Ovary (tissue), 9 donors: Measurements from ENCODE around the gene DCTD. TPM values are rescaled to one million over a fixed set of nuclear protein-coding genes. Genes with fewer than 3 reads are reported as not detected.

ENCODE experiments used
- DNase-seq, 5 donors: peaks; one replicate each; pipeline ENCODE4 v3.0.0-alpha.2; 2019 to 2020
- H3K27ac ChIP-seq, 2 donors: fragments of 200-600 bp; one replicate each; pipeline versions ENCODE4 v1.5.1 to v1.8.0; 2019 to 2022
- H3K27me3 ChIP-seq: fragments of 200-600 bp; one replicate; pipeline ENCODE4 v1.8.0; 2022
- H3K36me3 ChIP-seq: fragments of 200-600 bp; sonication (generic); one replicate; pipeline ENCODE4 v1.5.1; 2019
- H3K4me1 ChIP-seq: one replicate; pipeline ENCODE4 v1.8.1; 2013; ENCODE audit warnings: mild to moderate bottlenecking, moderate library complexity; ENCODE audit not compliant: insufficient read depth
- H3K4me3 ChIP-seq: fragments of 200-600 bp; sonication (generic); one replicate; pipeline ENCODE4 v1.5.1; 2017
- H3K9me3 ChIP-seq, 2 donors: fragments of 200-600 bp in 1 of 2; sonication (generic) in 1 of 2; one replicate each; pipeline versions ENCODE4 v1.5.1 to v1.8.1; 2013 to 2019; ENCODE audit warnings: mild to moderate bottlenecking in 1 of 2, moderate library complexity in 1 of 2
- EP300 ChIP-seq: sonication (generic); formaldehyde crosslinking; IDR thresholded peaks from one replicate; pipeline ENCODE4 v1.6.1; 2017; ENCODE audit warnings: antibody characterized with exemption
- POLR2A ChIP-seq: fragments of 450-650 bp; IDR thresholded peaks from one replicate; pipeline ENCODE4 v1.6.1; 2017; ENCODE audit warnings: antibody characterized with exemption, mild to moderate bottlenecking, moderate library complexity
- WGBS, 3 donors: extraction: QIAGEN DNeasy Blood & Tissue Kit in 1 of 3; methylation state at CpG; one replicate each; pipeline versions ENCODE4 v1.1.5 to v1.1.7; 2013 to 2017; 5-methylcytosine and 5-hydroxymethylcytosine counted together
- intact Hi-C, 4 donors: fragments of 100-400 bp; cut with DNase I; formaldehyde crosslinking; loops; one replicate each; pipeline versions ENCODE4 v1.11.0 to v1.15.1; 2022 to 2023
- polyA plus RNA-seq, 2 donors: library from polyadenylated mRNA; stranded (reverse); fragments of 200-250 nt in 1 of 2; fragments of 350-450 nt in 1 of 2; fragmentation: Illumina TruSeq in 1 of 2; extraction: RNeasy Lipid Tissue Mini Kit (QIAGEN cat#74804) in 1 of 2; gene quantifications; one replicate each; pipeline ENCODE4 v1.2.3, GENCODE V29; 2013 to 2014
- total RNA-seq, 7 donors: library from RNA; depleted of rRNA in 2 of 7; stranded (reverse); fragments of >200 nt in 2 of 7; fragmentation: NEBNext Ultra II Directional in 3 of 7; extraction: Animal tissue kit (Norgen Biotek cat#: 25700) in 3 of 7; gene quantifications; one replicate each; pipeline versions ENCODE4 v1.1.0 to v1.2.4, GENCODE V29; 2016 to 2023
- TF ChIP-seq, protein P1 (sequence below), 3 donors: fragments of 450-650 bp in 2 of 3; fragments of 200-600 bp in 1 of 3; IDR thresholded peaks; one replicate each; pipeline versions ENCODE4 v1.5.1 to v1.8.0; 2016 to 2022; ENCODE audit warnings: antibody characterized with exemption in 3 of 3, mild to moderate bottlenecking in 1 of 3
- donor health status: DM: no; HTN: no; CAD: no; lungs with moderate emphysema.
- donor health status: DM: no; HTN: no; CAD: no.
- donor health status: Bipolar disorder and iron deficiency.
- donor health status: DM: yes; HTN: yes; CAD: no.
- donor health status: DM: no; HTN: no; CAD: no.
- donor health status: DM: yes; HTN: yes; CAD: no.

The DCTD gene
- total and polyA plus RNA-seq, 9 donors: 34.1 to 272 (median 91.6) TPM

DNA sequence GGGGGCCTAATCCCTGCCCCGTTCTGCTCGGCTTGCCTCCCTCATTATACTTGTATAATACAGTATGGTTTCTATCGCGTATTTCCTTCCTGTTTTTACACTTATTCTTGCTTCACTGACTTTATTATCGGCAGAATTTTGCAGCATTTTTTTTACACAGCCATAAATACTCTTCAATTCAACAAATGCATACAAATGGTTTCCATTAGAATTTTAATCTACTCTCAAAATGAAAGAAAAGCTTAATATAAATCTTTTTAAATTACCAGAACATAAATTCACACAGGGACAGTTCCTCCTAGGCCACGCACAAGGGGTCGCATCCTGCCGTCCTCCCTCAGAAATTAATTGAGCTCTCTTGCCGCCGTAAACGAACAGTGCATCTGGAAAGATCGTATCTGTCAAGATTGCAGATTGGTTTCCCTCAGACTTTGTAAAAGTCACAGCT is 42.9 kb downstream of the DCTD start:
- WGBS, 3 donors: 85 to 90% (median 86%) methylated on average over 12 of the region's 12 CpGs
- no peaks in the 10 kb centered on the region for H3K27me3 ChIP-seq
- no peaks in the 10 kb centered on the region for H3K4me1 ChIP-seq
- TF ChIP-seq, protein P1, sequence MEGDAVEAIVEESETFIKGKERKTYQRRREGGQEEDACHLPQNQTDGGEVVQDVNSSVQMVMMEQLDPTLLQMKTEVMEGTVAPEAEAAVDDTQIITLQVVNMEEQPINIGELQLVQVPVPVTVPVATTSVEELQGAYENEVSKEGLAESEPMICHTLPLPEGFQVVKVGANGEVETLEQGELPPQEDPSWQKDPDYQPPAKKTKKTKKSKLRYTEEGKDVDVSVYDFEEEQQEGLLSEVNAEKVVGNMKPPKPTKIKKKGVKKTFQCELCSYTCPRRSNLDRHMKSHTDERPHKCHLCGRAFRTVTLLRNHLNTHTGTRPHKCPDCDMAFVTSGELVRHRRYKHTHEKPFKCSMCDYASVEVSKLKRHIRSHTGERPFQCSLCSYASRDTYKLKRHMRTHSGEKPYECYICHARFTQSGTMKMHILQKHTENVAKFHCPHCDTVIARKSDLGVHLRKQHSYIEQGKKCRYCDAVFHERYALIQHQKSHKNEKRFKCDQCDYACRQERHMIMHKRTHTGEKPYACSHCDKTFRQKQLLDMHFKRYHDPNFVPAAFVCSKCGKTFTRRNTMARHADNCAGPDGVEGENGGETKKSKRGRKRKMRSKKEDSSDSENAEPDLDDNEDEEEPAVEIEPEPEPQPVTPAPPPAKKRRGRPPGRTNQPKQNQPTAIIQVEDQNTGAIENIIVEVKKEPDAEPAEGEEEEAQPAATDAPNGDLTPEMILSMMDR (IDR thresholded peaks at IDR 0.05): no peak
- no peak for TF ChIP-seq POLR2A
- TF ChIP-seq EP300: no peak
- no peak for DNase-seq
- intact Hi-C loops: no loop called here
- H3K9me3 ChIP-seq: no peaks in the 10 kb centered on the region
- no peaks in the 10 kb centered on the region for H3K36me3 ChIP-seq
- no peak overlapping the region for H3K4me3 ChIP-seq
- H3K27ac ChIP-seq: no peak overlapping the region

DNA sequence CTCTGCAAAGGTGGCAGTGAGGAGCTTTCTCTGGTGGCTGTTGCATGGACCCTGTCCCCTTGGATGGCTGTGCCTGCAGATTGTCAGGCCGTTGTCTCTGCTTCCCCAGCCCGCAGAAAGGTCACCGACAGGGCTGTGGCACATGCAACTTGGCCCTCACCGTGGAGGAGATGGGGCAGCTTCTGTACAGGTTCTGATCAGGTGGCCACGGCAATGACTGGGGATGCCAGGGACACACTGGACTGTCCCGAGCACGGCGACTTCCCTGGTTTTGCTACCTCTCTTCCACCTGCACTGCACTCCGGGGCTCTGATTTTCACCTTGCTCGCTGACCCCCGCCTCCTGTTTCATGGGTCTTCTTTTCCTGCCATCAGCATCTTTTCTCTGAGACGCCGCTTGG is 43.5 kb downstream of the DCTD start:
- intact Hi-C loops: no loop called here
- WGBS, 3 donors: 95 to 96% (median 95%) methylated on average over 13 of the region's 13 CpGs
- Histone ChIP-seq H3K4me3 (no peak overlapping the region), H3K4me1 (no peaks in the 10 kb centered on the region), H3K27me3 (no peaks in the 10 kb centered on the region), H3K27ac (no peak overlapping the region), H3K36me3 (no peaks in the 10 kb centered on the region), H3K9me3 (no peaks in the 10 kb centered on the region)
- TF ChIP-seq EP300 (no peak), POLR2A (no peak)
- TF ChIP-seq, protein P1 (IDR thresholded peaks at IDR 0.05): no peak
- DNase-seq: no peak

DNA sequence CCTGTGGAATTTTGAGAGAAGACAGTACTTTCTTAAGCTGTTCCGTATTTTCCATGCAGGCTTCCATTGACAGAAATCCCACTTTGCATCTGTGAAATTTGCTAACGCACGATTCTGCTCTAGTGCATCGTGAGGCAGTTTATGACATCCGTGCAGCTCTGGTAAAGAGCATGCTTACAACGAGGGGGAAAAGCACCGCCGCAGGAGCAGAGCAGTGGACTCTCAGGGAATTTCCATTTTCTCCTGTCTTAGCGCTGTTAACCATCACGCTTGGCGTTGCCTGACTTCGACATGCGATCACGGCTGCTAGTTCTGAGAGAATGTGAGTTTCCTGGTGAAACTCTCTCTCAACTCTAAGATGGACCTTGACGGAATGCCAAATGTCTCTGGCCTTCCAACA is 43.9 kb downstream of the DCTD start:
- Histone ChIP-seq H3K27me3 (no peaks in the 10 kb centered on the region), H3K9me3 (no peaks in the 10 kb centered on the region), H3K4me3 (no peak overlapping the region), H3K27ac (no peak overlapping the region), H3K36me3 (no peaks in the 10 kb centered on the region), H3K4me1 (no peaks in the 10 kb centered on the region)
- no peak for DNase-seq
- no peak for TF ChIP-seq EP300
- TF ChIP-seq, protein P1 (IDR thresholded peaks at IDR 0.05): no peak
- TF ChIP-seq POLR2A: no peak
- intact Hi-C loops: no loop called here
- WGBS, 3 donors: 96 to 98% (median 98%) methylated on average over 15 of the region's 15 CpGs

DNA sequence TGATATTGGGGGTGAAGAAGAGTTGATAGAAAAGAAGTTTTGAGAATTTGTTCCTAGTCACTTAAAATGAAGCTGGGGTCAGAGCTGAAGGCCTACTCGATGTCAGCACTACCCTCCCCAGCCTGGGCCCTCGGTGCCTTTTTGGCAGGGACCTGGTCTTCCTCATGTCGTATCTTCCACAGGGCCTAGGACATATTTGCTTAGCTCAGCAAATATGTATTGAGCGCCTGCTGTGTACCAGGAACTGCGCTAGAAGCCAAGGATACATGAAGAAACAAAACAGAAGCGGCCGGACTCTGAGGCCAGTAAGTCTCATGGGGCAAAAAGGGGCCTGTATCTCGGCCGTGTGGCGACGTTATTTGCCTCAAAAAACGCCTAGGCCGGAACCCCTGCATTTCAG is 44.3 kb downstream of the DCTD start:
- H3K36me3 ChIP-seq: no peaks in the 10 kb centered on the region
- no peak overlapping the region for H3K27ac ChIP-seq
- no peak overlapping the region for H3K4me3 ChIP-seq
- H3K9me3 ChIP-seq: no peaks in the 10 kb centered on the region
- no peaks in the 10 kb centered on the region for H3K4me1 ChIP-seq
- intact Hi-C loops: no loop called here
- 94 to 96% (median 96%) methylated on average over 13 of the region's 13 CpGs for WGBS, 3 donors
- DNase-seq: no peak
- no peak for TF ChIP-seq EP300
- no peaks in the 10 kb centered on the region for H3K27me3 ChIP-seq

DNA sequence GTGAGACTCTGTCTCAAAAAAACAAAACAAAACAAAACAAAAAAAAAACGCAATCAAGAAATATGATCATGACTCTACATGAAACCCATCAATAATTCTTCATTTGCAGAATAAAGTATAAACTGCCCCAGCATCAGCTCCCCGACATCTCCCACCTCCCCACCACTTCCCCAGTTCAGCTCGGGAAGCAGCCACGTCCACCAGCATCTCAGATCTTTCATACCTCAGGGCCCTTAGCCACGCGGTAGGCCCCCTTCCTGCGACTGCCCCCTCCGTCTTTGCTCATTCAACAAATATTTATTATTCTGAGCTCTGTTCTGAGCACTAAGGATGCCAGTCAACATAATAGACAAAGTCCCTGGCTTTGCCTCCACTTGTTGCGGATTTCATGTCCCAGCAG is 45.6 kb downstream of the DCTD start:
- intact Hi-C loops: no loop called here
- DNase-seq: no peak

More for the DNA sequence above, 45.6 kb downstream of the DCTD start:
- H3K36me3 ChIP-seq: no peaks in the 10 kb centered on the region
- no peaks in the 10 kb centered on the region for H3K9me3 ChIP-seq
- no peak overlapping the region for H3K4me3 ChIP-seq
- H3K27ac ChIP-seq: no peak overlapping the region
- WGBS, 3 donors: 83 to 85% (median 83%) methylated on average over 9 of the region's 9 CpGs
- TF ChIP-seq, protein P1 (IDR thresholded peaks at IDR 0.05): no peak
- TF ChIP-seq POLR2A (no peak), EP300 (no peak)
- H3K27me3 ChIP-seq: no peaks in the 10 kb centered on the region
- no peaks in the 10 kb centered on the region for H3K4me1 ChIP-seq
